ENCODE results near the gene OSBPL8. TPM values are rescaled to one million over a fixed set of nuclear protein-coding genes. Genes with fewer than 3 reads are reported as not detected.

The OSBPL8 gene
- total and polyA plus RNA-seq, 9 of the 15 experiments (the other 6 are each of a cell fraction or from before 2014, with no cell fraction given): 17.4 to 82.7 (median 42.8) TPM

- no peak for TF ChIP-seq ZNF280B (CRISPR knock-in tag; IDR thresholded peaks at IDR 0.05)
- TF ChIP-seq ADNP (tag; IDR thresholded peaks at IDR 0.05): peak; percentile 68
- no peak for TF ChIP-seq ZNF699 (CRISPR knock-in tag; IDR thresholded peaks at IDR 0.05; ENCODE audit: insufficient replicate concordance)
- no peak for TF ChIP-seq GATAD2A (IDR thresholded peaks at IDR 0.05)
- TF ChIP-seq MTA3 (IDR thresholded peaks at IDR 0.05; ENCODE audit: borderline replicate concordance): peak; percentile 38; the same call in 1 of the 2 replicates
- TF ChIP-seq ZNF717 (CRISPR knock-in tag; IDR thresholded peaks at IDR 0.05): no peak
- TF ChIP-seq CBX3 (IDR thresholded peaks at IDR 0.05; ENCODE audit: borderline replicate concordance in 1 of 2, low read length in 2 of 2): no peak
- no peak for TF ChIP-seq HOMEZ (CRISPR knock-in tag; IDR thresholded peaks at IDR 0.05)
- TF ChIP-seq ZNF764 (CRISPR knock-in tag; IDR thresholded peaks at IDR 0.05; ENCODE audit: low read depth): no peak
- TF ChIP-seq ZNF263 (CRISPR knock-in tag; IDR thresholded peaks at IDR 0.05; ENCODE audit: borderline replicate concordance): no peak
- TF ChIP-seq GABPB2 (CRISPR knock-in tag; conservative IDR thresholded peaks at IDR 0.05): no peak
- TF ChIP-seq ZNF75A (CRISPR knock-in tag; IDR thresholded peaks at IDR 0.05): no peak
- no peak for TF ChIP-seq ZNF512 (tag; IDR thresholded peaks at IDR 0.05)
- no peak for TF ChIP-seq MECOM (CRISPR knock-in tag; IDR thresholded peaks at IDR 0.05)
- no peak for TF ChIP-seq ZFPM2 (CRISPR knock-in tag; IDR thresholded peaks at IDR 0.05)
- TF ChIP-seq GTF2E2 (tag; IDR thresholded peaks at IDR 0.05): no peak; the same call in 1 of the 2 replicates
- TF ChIP-seq KLF16 (IDR thresholded peaks at IDR 0.05): peak; percentile 70; the same call in 1 of the 2 replicates
- peak; percentile 71; the same call in 1 of the 2 replicates for TF ChIP-seq SMARCC2 (IDR thresholded peaks at IDR 0.05; ENCODE audit: low read depth)
- no peak for TF ChIP-seq MEF2D (tag; conservative IDR thresholded peaks at IDR 0.05; ENCODE audit: low read depth)
- TF ChIP-seq TBP (optimal IDR thresholded peaks at IDR 0.05; ENCODE audit: low read depth, low read length): no peak
- no peak for TF ChIP-seq CEBPG (CRISPR knock-in tag; IDR thresholded peaks at IDR 0.05)
- TF ChIP-seq CEBPG (tag; conservative IDR thresholded peaks at IDR 0.05 in 1 of 2, IDR thresholded peaks at IDR 0.05 in 1 of 2): no peak
- no peak for TF ChIP-seq ZKSCAN3 (CRISPR knock-in tag; IDR thresholded peaks at IDR 0.05)
- no peak for TF ChIP-seq GABPA (tag; conservative IDR thresholded peaks at IDR 0.05; ENCODE audit: low read depth)
- TF ChIP-seq GATA2 (CRISPR knock-in tag; IDR thresholded peaks at IDR 0.05): peak; percentile 43; the same call in 1 of the 2 replicates
- TF ChIP-seq DDX20 (tag; IDR thresholded peaks at IDR 0.05; ENCODE audit: low read depth): no peak
- no peak for TF ChIP-seq KDM2B (CRISPR knock-in tag; IDR thresholded peaks at IDR 0.05)
These were observed 8.1 kb downstream of the OSBPL8 start (continued) for GRCh38 chr12:76551482-76551888.
